Measurements from ENCODE around the gene PEMT.

- TF ChIP-seq, protein P1, sequence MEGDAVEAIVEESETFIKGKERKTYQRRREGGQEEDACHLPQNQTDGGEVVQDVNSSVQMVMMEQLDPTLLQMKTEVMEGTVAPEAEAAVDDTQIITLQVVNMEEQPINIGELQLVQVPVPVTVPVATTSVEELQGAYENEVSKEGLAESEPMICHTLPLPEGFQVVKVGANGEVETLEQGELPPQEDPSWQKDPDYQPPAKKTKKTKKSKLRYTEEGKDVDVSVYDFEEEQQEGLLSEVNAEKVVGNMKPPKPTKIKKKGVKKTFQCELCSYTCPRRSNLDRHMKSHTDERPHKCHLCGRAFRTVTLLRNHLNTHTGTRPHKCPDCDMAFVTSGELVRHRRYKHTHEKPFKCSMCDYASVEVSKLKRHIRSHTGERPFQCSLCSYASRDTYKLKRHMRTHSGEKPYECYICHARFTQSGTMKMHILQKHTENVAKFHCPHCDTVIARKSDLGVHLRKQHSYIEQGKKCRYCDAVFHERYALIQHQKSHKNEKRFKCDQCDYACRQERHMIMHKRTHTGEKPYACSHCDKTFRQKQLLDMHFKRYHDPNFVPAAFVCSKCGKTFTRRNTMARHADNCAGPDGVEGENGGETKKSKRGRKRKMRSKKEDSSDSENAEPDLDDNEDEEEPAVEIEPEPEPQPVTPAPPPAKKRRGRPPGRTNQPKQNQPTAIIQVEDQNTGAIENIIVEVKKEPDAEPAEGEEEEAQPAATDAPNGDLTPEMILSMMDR (IDR thresholded peaks at IDR 0.05) = no peak
- TF ChIP-seq, protein P2, sequence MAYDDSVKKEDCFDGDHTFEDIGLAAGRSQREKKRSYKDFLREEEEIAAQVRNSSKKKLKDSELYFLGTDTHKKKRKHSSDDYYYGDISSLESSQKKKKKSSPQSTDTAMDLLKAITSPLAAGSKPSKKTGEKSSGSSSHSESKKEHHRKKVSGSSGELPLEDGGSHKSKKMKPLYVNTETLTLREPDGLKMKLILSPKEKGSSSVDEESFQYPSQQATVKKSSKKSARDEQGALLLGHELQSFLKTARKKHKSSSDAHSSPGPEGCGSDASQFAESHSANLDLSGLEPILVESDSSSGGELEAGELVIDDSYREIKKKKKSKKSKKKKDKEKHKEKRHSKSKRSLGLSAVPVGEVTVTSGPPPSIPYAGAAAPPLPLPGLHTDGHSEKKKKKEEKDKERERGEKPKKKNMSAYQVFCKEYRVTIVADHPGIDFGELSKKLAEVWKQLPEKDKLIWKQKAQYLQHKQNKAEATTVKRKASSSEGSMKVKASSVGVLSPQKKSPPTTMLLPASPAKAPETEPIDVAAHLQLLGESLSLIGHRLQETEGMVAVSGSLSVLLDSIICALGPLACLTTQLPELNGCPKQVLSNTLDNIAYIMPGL (CRISPR knock-in tag; IDR thresholded peaks at IDR 0.05; ENCODE audit: borderline replicate concordance) = no peak
- TF ChIP-seq, protein P3, sequence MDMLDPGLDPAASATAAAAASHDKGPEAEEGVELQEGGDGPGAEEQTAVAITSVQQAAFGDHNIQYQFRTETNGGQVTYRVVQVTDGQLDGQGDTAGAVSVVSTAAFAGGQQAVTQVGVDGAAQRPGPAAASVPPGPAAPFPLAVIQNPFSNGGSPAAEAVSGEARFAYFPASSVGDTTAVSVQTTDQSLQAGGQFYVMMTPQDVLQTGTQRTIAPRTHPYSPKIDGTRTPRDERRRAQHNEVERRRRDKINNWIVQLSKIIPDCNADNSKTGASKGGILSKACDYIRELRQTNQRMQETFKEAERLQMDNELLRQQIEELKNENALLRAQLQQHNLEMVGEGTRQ (IDR thresholded peaks at IDR 0.05) = no peak
- TF ChIP-seq, protein P4, sequence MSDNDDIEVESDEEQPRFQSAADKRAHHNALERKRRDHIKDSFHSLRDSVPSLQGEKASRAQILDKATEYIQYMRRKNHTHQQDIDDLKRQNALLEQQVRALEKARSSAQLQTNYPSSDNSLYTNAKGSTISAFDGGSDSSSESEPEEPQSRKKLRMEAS (IDR thresholded peaks at IDR 0.05) = no peak
- TF ChIP-seq CHD2 (IDR thresholded peaks at IDR 0.05; ENCODE audit: low read length, partially characterized antibody) (no peak), POLR2AphosphoS2 (conservative IDR thresholded peaks at IDR 0.05; ENCODE audit: low read length) (no peak)
Measured at GRCh38 chr17:17575360-17576251, 15.9 kb downstream of the PEMT start.
